ENCODE data around the gene MCM3. TPM values are rescaled to one million over a fixed set of nuclear protein-coding genes. Genes with fewer than 3 reads are reported as not detected.

The MCM3 gene
- total RNA-seq, 1 experiment from 2014 or later = 191 TPM

DNA sequence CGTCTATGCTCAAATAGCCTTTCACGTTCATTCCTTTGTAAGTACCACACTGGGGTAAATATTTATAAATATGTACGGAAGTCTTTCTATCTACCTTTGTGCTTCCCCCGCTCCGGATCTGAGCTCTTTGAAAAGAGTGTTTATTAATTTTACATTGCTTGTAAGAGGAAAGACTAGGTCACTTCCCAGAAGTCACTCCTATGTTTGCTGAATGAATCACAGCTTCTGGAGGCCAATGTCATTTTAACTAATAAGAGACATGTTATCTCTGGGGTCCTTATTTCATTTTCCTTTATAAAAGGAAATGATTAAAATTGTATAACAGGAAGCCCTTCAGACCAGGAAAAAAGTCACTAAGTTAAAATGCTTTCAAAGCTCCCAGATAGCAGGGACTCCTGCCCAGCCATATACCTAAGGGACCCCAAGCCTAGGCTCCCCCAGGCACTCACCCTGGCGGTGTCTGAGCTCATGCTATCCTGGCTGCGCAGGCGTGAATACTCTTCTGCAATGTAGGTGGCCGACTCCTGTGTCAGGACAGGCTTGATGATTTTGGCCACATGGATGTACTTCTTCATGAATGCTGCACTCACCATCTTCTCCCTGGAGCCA lies 12.6 kb downstream of the MCM3 start:
- no TSS peak for BruUV-seq (replicated peaks)
- Histone ChIP-seq H3K9ac (ENCODE audit: low read length) (no peak overlapping the region), H3K9me2 (ENCODE audit: insufficient read depth) (no peaks in the 10 kb centered on the region), H3K79me2 (ENCODE audit: insufficient read depth, low read length) (peaks cover 63% of the 10 kb centered on the region), H2AFZ (ENCODE audit: low read depth, low read length, poor library complexity, severe bottlenecking) (no peak overlapping the region), H3K27ac (ENCODE audit: low read depth, low read length) (no peak overlapping the region), H3K4me3 (replicated peaks in 1 of 2; ENCODE audit: low read depth in 1 of 2, low read length in 2 of 2) (no peak overlapping the region), H3K4me2 (ENCODE audit: low read length) (no peak overlapping the region), H4K20me1 (ENCODE audit: insufficient read depth) (peaks cover 17% of the 10 kb centered on the region; the same call in 1 of the 2 replicates), H3K27me3 (ENCODE audit: insufficient read depth, low read length) (no peaks in the 10 kb centered on the region), H3K9me3 (ENCODE audit: control insufficient read depth in 1 of 2, insufficient read depth in 1 of 2, low read depth in 1 of 2, low read length in 2 of 2) (no peaks in the 10 kb centered on the region), H3K36me3 (ENCODE audit: control insufficient read depth in 1 of 2, insufficient read depth in 2 of 2, low read length in 2 of 2) (peaks cover 69 to 86% of the 10 kb centered on the region in 2 experiments), H3K4me1 (ENCODE audit: control insufficient read depth in 1 of 2, insufficient read depth in 2 of 2, low read length in 2 of 2) (no peaks in the 10 kb centered on the region)
- ChIA-PET POLR2A (no interaction called here), RAD21 (ENCODE audit: low non-redundant PET in 1 of 2, low total read pairs in 2 of 2, uncharacterized antibody in 2 of 2, unreplicated experiment in 2 of 2) (no interaction called here), CTCF (no interaction called here)
- DNase-seq (ENCODE audit: low read depth, low spot score) (no peak), ATAC-seq (no peak)
- TF ChIP-seq, protein P1, sequence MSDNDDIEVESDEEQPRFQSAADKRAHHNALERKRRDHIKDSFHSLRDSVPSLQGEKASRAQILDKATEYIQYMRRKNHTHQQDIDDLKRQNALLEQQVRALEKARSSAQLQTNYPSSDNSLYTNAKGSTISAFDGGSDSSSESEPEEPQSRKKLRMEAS (IDR thresholded peaks at IDR 0.05) = no peak
- TF ChIP-seq ELF1 (IDR thresholded peaks at IDR 0.05; ENCODE audit: borderline replicate concordance, low read depth) (no peak), SIN3A (IDR thresholded peaks at IDR 0.05; ENCODE audit: low read depth) (no peak), CEBPB (IDR thresholded peaks at IDR 0.05; ENCODE audit: low read depth) (no peak), ZBTB33 (IDR thresholded peaks at IDR 0.05; ENCODE audit: extremely low read depth, insufficient replicate concordance, low read length) (no peak), JUND (IDR thresholded peaks at IDR 0.05) (no peak), POLR2AphosphoS5 (IDR thresholded peaks at IDR 0.05; ENCODE audit: low read depth, low read length) (no peak), EZH2 (IDR thresholded peaks at IDR 0.05) (no peak), RAD21 (IDR thresholded peaks at IDR 0.05; ENCODE audit: low read depth) (no peak), SP1 (IDR thresholded peaks at IDR 0.05; ENCODE audit: low read depth) (no peak), YY1 (IDR thresholded peaks at IDR 0.05; ENCODE audit: extremely low read depth, insufficient replicate concordance, low read depth, low read length) (no peak), EGR1 (IDR thresholded peaks at IDR 0.05; ENCODE audit: low read depth) (no peak), CBX3 (IDR thresholded peaks at IDR 0.05; ENCODE audit: low read depth) (no peak), ZNF274 (IDR thresholded peaks at IDR 0.05; ENCODE audit: low read depth, low read length) (no peak), CTCF (IDR thresholded peaks at IDR 0.05 in 2 of 3, conservative IDR thresholded peaks at IDR 0.05 in 1 of 3; ENCODE audit: borderline replicate concordance in 1 of 3, insufficient read depth in 1 of 3, low read depth in 2 of 3, low read length in 2 of 3) (no peak), FOSL1 (IDR thresholded peaks at IDR 0.05; ENCODE audit: low read depth) (no peak), SRF (IDR thresholded peaks at IDR 0.05; ENCODE audit: low read depth) (no peak)
- TF ChIP-seq, protein P2, sequence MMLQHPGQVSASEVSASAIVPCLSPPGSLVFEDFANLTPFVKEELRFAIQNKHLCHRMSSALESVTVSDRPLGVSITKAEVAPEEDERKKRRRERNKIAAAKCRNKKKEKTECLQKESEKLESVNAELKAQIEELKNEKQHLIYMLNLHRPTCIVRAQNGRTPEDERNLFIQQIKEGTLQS (IDR thresholded peaks at IDR 0.05) = no peak
- intact Hi-C loops (cut with micrococcal nuclease) = no loop called here
